Activated naive CD8-positive, alpha-beta T cell treated with anti-CD3 and anti-CD28 coated beads for 36 hours (primary cell): ENCODE data around the gene WDR11. TPM values are rescaled to one million over a fixed set of nuclear protein-coding genes. Genes with fewer than 3 reads are reported as not detected.
"Not testable (repeated sequence)": the region's sequence is repeated elsewhere in the genome, so short reads cannot be mapped to it uniquely, and the experiment has no call there.

Source experiments
- DNase-seq: peaks from one replicate; pipeline ENCODE4 v3.0.0; 2021
- H3K27ac Mint-ChIP-seq: one replicate; pipeline ENCODE4 v1.8.0; 2022; ENCODE audit warnings: mild to moderate bottlenecking, moderate library complexity, mixed read lengths
- H3K27me3 Mint-ChIP-seq: one replicate; pipeline ENCODE4 v1.8.0; 2022; ENCODE audit warnings: mild to moderate bottlenecking, mixed read lengths
- H3K36me3 Mint-ChIP-seq: one replicate; pipeline ENCODE4 v1.8.0; 2021; ENCODE audit warnings: mild to moderate bottlenecking, mixed read lengths
- H3K4me1 Mint-ChIP-seq: one replicate; pipeline ENCODE4 v1.8.0; 2021; ENCODE audit warnings: mixed read lengths
- H3K4me3 Mint-ChIP-seq: one replicate; pipeline ENCODE4 v1.8.0; 2022; ENCODE audit warnings: mild to moderate bottlenecking, moderate library complexity, mixed read lengths
- H3K9me3 Mint-ChIP-seq: one replicate; pipeline ENCODE4 v1.8.0; 2022; ENCODE audit warnings: mixed read lengths
- total RNA-seq, 2 experiments: library from RNA; stranded (reverse); gene quantifications; one replicate each; pipeline ENCODE4 v1.2.3, GENCODE V29; 2021

WDR11 gene
- total RNA-seq, 2 experiments from 2014 or later: 34.4 to 34.5 TPM

- Mint-ChIP-seq H3K36me3 (peaks cover 71% of the 10 kb centered on the region), H3K27ac (no peak overlapping the region), H3K4me3 (no peak overlapping the region), H3K27me3 (no peaks in the 10 kb centered on the region), H3K9me3 (peaks cover 7% of the 10 kb centered on the region), H3K4me1 (no peaks in the 10 kb centered on the region)
- no peak for DNase-seq
These were observed 54.1 kb downstream of the WDR11 start for GRCh38 chr10:120905268-120905667.

GRCh38 chr10:120917521-120918250 lies 66.5 kb downstream of the WDR11 start:
- Mint-ChIP-seq H3K9me3 (peaks cover 14% of the 10 kb centered on the region), H3K27ac (no peak overlapping the region), H3K4me3 (no peak overlapping the region)

GRCh38 chr10:120923886-120924285 lies 72.7 kb downstream of the WDR11 start:
- not testable (repeated sequence) for H3K36me3 Mint-ChIP-seq, H3K27ac Mint-ChIP-seq, H3K4me3 Mint-ChIP-seq, H3K27me3 Mint-ChIP-seq, H3K9me3 Mint-ChIP-seq, H3K4me1 Mint-ChIP-seq, DNase-seq

More at GRCh38 chr10:120917521-120918250, 66.5 kb downstream of the WDR11 start:
- no peaks in the 10 kb centered on the region for H3K4me1 Mint-ChIP-seq
- no peak for DNase-seq
- H3K27me3 Mint-ChIP-seq: no peaks in the 10 kb centered on the region
- no peaks in the 10 kb centered on the region for H3K36me3 Mint-ChIP-seq

DNA sequence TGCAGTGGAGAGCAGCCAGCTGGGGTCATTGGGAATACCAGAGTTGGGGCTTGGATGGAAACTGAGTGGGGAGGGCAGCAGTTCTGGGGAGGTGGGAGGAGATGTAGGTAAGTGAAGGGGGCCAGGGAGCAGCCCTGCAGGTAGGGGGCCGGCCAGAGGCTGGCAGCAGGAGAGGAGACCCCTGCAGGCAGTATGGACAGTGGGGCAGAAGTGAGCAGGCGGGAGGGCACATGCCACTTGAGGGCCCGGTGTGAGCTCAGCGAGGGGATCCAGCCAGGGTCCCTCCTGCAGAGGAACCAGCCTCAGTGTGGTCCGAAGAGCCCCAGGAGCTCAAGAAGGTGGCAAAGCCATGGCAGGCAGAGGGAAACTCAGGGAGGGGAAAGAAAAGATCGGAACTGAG lies 75.4 kb downstream of the WDR11 start:
- H3K27me3 Mint-ChIP-seq: no peaks in the 10 kb centered on the region
- no peaks in the 10 kb centered on the region for H3K4me1 Mint-ChIP-seq
- H3K9me3 Mint-ChIP-seq: no peaks in the 10 kb centered on the region
- H3K27ac Mint-ChIP-seq: no peak overlapping the region
- H3K4me3 Mint-ChIP-seq: no peak overlapping the region
- DNase-seq: no peak
- no peaks in the 10 kb centered on the region for H3K36me3 Mint-ChIP-seq

- Mint-ChIP-seq H3K27ac (no peak overlapping the region), H3K27me3 (no peaks in the 10 kb centered on the region), H3K4me3 (no peak overlapping the region), H3K4me1 (no peaks in the 10 kb centered on the region), H3K36me3 (no peaks in the 10 kb centered on the region), H3K9me3 (no peaks in the 10 kb centered on the region)
- no peak for DNase-seq
These were observed 76.2 kb downstream of the WDR11 start for GRCh38 chr10:120927352-120927751.

GRCh38 chr10:120929166-120929565 lies 78.0 kb downstream of the WDR11 start:
- H3K9me3 Mint-ChIP-seq: no peaks in the 10 kb centered on the region
- DNase-seq: no peak
- no peak overlapping the region for H3K27ac Mint-ChIP-seq
- no peaks in the 10 kb centered on the region for H3K36me3 Mint-ChIP-seq
- no peaks in the 10 kb centered on the region for H3K4me1 Mint-ChIP-seq
- H3K4me3 Mint-ChIP-seq: no peak overlapping the region
- no peaks in the 10 kb centered on the region for H3K27me3 Mint-ChIP-seq

DNA sequence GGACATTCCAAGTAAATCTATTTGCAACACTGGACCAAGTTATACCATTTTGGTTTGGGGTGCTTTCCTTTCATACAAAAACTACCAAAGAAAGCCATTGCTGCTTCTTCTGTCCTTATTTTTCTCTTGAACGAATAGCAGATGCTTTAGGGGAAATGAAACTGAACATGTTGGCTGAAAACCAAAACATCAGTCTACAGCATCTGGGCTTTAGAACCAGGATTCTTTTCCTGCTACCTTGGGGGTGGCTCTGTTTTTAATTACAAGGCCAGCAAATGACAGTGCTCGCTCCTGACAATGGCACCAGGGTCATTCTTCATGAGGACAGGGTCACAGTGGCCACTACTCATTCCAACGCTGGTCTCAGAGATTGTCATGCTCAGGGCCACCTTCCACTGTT lies 80.3 kb downstream of the WDR11 start:
- Mint-ChIP-seq H3K27ac (no peak overlapping the region), H3K4me3 (no peak overlapping the region), H3K4me1 (no peaks in the 10 kb centered on the region), H3K27me3 (no peaks in the 10 kb centered on the region), H3K36me3 (no peaks in the 10 kb centered on the region), H3K9me3 (no peaks in the 10 kb centered on the region)
- no peak for DNase-seq

GRCh38 chr10:120931999-120932398 lies 80.8 kb downstream of the WDR11 start:
- H3K27ac Mint-ChIP-seq: no peak overlapping the region
- no peaks in the 10 kb centered on the region for H3K4me1 Mint-ChIP-seq
- no peaks in the 10 kb centered on the region for H3K9me3 Mint-ChIP-seq

GRCh38 chr10:120938822-120939221 lies 87.7 kb downstream of the WDR11 start:
- Mint-ChIP-seq H3K4me3 (no peak overlapping the region), H3K4me1 (peaks cover 5% of the 10 kb centered on the region), H3K27ac (no peak overlapping the region), H3K9me3 (no peaks in the 10 kb centered on the region), H3K27me3 (peaks cover 19% of the 10 kb centered on the region), H3K36me3 (no peaks in the 10 kb centered on the region)
- DNase-seq: no peak

More at GRCh38 chr10:120931999-120932398, 80.8 kb downstream of the WDR11 start:
- H3K4me3 Mint-ChIP-seq: no peak overlapping the region
- no peaks in the 10 kb centered on the region for H3K27me3 Mint-ChIP-seq
- no peaks in the 10 kb centered on the region for H3K36me3 Mint-ChIP-seq
- no peak for DNase-seq

- Mint-ChIP-seq H3K27ac (no peak overlapping the region), H3K4me3 (no peak overlapping the region), H3K4me1 (peaks cover 8% of the 10 kb centered on the region), H3K9me3 (no peaks in the 10 kb centered on the region), H3K36me3 (no peaks in the 10 kb centered on the region), H3K27me3 (peaks cover 19% of the 10 kb centered on the region)
- DNase-seq: no peak
These were observed 89.2 kb downstream of the WDR11 start for GRCh38 chr10:120940299-120940900.

DNA sequence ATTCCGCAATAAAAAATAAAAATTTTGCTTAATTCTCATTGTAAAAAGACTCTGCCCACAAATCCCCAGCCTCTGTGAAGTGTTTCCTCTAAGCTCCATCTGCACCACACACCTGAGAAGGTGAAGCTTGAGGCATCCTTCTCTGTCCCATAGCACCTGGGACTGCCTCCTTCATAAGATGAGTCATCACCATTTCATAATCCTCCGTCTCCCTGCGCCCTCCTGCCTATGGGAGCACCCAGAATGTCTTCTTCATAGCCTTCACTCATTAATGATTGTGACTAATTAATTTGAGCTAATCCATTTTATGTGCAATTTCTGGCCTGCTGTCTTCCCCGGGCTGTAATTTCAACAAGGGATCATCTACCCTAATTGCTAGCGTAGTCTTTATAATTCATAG lies 90.3 kb downstream of the WDR11 start:
- no peak for DNase-seq
- Mint-ChIP-seq H3K4me3 (no peak overlapping the region), H3K27me3 (peaks cover 19% of the 10 kb centered on the region), H3K9me3 (no peaks in the 10 kb centered on the region), H3K4me1 (peaks cover 8% of the 10 kb centered on the region), H3K27ac (no peak overlapping the region), H3K36me3 (no peaks in the 10 kb centered on the region)

- peak; percentile 75 for DNase-seq
- no peaks in the 10 kb centered on the region for H3K36me3 Mint-ChIP-seq
- no peaks in the 10 kb centered on the region for H3K9me3 Mint-ChIP-seq
- H3K27me3 Mint-ChIP-seq: peaks cover 25% of the 10 kb centered on the region
- peaks cover 8% of the 10 kb centered on the region for H3K4me1 Mint-ChIP-seq
- H3K27ac Mint-ChIP-seq: no peak overlapping the region
- H3K4me3 Mint-ChIP-seq: no peak overlapping the region
These were observed 91.7 kb downstream of the WDR11 start for GRCh38 chr10:120942806-120943413.

GRCh38 chr10:120943542-120943941 lies 92.4 kb downstream of the WDR11 start:
- Mint-ChIP-seq H3K9me3 (no peaks in the 10 kb centered on the region), H3K4me1 (peaks cover 9% of the 10 kb centered on the region), H3K27ac (no peak overlapping the region), H3K36me3 (peaks cover under 1% of the 10 kb centered on the region), H3K27me3 (peaks cover 31% of the 10 kb centered on the region), H3K4me3 (no peak overlapping the region)
- no peak for DNase-seq

DNA sequence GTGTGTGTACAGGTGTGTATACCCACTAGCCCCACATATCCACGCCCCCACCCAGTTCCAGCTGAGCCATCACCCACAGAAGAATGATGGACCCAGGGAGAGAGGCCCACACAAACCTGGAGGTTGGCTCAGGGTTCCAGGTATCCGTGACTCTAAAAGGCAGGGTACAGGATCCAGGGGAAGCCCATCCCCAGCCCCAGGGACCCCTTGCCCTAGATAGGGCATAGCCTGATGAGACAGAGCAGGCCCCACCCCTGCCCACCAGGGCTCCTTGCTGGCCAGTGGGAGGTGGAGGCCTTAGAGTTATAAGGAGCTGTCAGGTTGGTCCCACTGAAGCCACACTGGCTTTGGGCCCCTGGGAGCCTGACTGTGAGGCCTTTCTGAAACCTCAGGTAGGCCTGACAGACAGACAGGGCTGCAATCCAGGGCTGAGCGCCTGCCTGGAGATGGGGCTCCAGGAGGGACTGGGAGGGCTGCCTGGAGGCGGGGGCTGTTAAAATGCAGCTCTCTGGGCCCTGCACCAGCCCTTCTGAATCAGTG lies 93.5 kb downstream of the WDR11 start:
- H3K9me3 Mint-ChIP-seq: no peaks in the 10 kb centered on the region
- peaks cover 12% of the 10 kb centered on the region for H3K4me1 Mint-ChIP-seq
- no peak for DNase-seq
- peaks cover 35% of the 10 kb centered on the region for H3K27me3 Mint-ChIP-seq
- H3K4me3 Mint-ChIP-seq: no peak overlapping the region
- peaks cover 2% of the 10 kb centered on the region for H3K36me3 Mint-ChIP-seq
- H3K27ac Mint-ChIP-seq: no peak overlapping the region

DNA sequence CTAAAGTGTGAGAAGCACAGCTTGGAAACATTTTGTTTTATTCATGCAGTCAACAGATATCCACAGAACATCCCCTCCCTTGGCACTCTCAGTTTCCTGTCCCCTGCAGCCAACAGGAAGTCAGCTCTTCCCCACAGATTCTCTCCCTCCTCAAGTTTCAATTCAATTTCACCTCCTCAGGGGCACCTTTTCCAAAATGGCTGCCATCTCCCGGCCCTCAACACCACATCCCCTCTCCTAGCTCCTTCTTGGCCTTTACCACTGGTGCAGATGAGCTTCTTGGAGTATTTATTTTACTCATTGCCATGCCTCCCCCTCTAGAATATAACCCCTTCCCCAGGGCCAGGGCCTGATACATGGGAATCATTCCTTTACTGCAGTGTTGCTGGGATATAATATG lies 94.0 kb downstream of the WDR11 start:
- peaks cover 13% of the 10 kb centered on the region for H3K4me1 Mint-ChIP-seq
- H3K36me3 Mint-ChIP-seq: peaks cover 2% of the 10 kb centered on the region
- DNase-seq: no peak
- H3K4me3 Mint-ChIP-seq: no peak overlapping the region
- no peaks in the 10 kb centered on the region for H3K9me3 Mint-ChIP-seq
- H3K27me3 Mint-ChIP-seq: peaks cover 40% of the 10 kb centered on the region
- no peak overlapping the region for H3K27ac Mint-ChIP-seq
